HEK293T (cell line): ENCODE measurements around the gene SUSD4.

Experiments
- ARNT ChIP-seq: fragments of 450-650 bp; IDR thresholded peaks from 2 replicates; pipeline ENCODE4 v1.6.1; 2017; ENCODE audit warnings: mild to moderate bottlenecking
- BHLHE40 ChIP-seq: fragments of 450-650 bp; IDR thresholded peaks from 2 replicates; pipeline ENCODE4 v1.6.1; 2016; ENCODE audit warnings: mild to moderate bottlenecking, moderate library complexity, borderline replicate concordance
- CTBP1 ChIP-seq: fragments of 450-650 bp; IDR thresholded peaks from 2 replicates; pipeline ENCODE4 v1.6.1; 2016; ENCODE audit warnings: borderline replicate concordance
- FOXA1 ChIP-seq: fragments of 450-650 bp; IDR thresholded peaks from 2 replicates; pipeline ENCODE4 v1.6.1; 2016; ENCODE audit warnings: mild to moderate bottlenecking
- FOXK2 ChIP-seq: fragments of 450-650 bp; IDR thresholded peaks from 2 replicates; pipeline ENCODE4 v1.6.1; 2016; ENCODE audit warnings: mild to moderate bottlenecking
- FOXM1 ChIP-seq: fragments of 450-650 bp; IDR thresholded peaks from 2 replicates; pipeline ENCODE4 v1.6.1; 2017; ENCODE audit warnings: mild to moderate bottlenecking, borderline replicate concordance
- HDGF ChIP-seq: fragments of 450-650 bp; IDR thresholded peaks from 2 replicates; pipeline ENCODE4 v1.6.1; 2017; ENCODE audit warnings: antibody characterized with exemption, borderline replicate concordance
- NFRKB ChIP-seq: fragments of 450-650 bp; IDR thresholded peaks from 2 replicates; pipeline ENCODE4 v1.6.1; 2016; ENCODE audit warnings: mild to moderate bottlenecking, moderate library complexity
- SP1 ChIP-seq: fragments of 450-650 bp; IDR thresholded peaks from 2 replicates; pipeline ENCODE4 v1.6.1; 2017

DNA sequence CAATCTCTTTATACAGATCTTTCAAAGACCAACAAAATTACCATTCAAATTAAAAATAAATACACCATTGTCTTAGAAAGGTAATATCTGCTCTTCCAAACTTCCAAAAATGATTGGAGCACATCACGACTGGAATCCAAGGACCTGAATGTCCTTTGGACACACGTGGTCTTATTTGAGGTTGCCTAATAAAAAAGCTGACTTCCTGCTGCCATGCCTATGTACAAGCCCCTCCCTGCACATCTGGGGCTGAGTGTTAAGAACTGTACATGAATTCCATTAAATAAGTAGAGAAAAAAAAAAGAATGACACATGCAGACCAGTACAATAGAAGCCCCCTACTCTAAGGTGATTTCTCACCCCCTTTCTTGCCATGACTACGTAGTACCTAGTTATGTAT lies 73.6 kb downstream of the SUSD4 start:
- TF ChIP-seq FOXM1, result no peak
- TF ChIP-seq NFRKB, result no peak
- no peak for TF ChIP-seq ARNT
- no peak for TF ChIP-seq BHLHE40
- no peak for TF ChIP-seq HDGF
- no peak for TF ChIP-seq FOXA1
- no peak for TF ChIP-seq CTBP1
- TF ChIP-seq SP1, result no peak
- TF ChIP-seq FOXK2, result no peak
